Stimulated activated CD8-positive, alpha-beta memory T cell treated with anti-CD3 and anti-CD28 coated beads, Interleukin-4, amount 100 ng/mL, for 48 hours (primary cell): ENCODE measurements around the gene CISH.
A peak's percentile ranks its signal among the peaks of the same experiment; 100 is the strongest.

Source experiments
- DNase-seq: peaks from one replicate; pipeline ENCODE4 v3.0.0-alpha.2; 2020

CISH gene

GRCh38 chr3:50611464-50612233 lies at the start of gene CISH:
Gene CISH, minus strand, starts transcription at chr3:50611774. Its CDS starts 124 bp downstream, at chr3:50611650.
- DNase-seq: peak; percentile 98

- DNase-seq: peak; percentile 6
These were observed 48.8 kb upstream of the CISH start for GRCh38 chr3:50660386-50660785.

GRCh38 chr3:50658831-50659230 lies 47.3 kb upstream of the CISH start:
- DNase-seq: peak; percentile 16

- DNase-seq: peak; percentile 20
These were observed 46.8 kb upstream of the CISH start for GRCh38 chr3:50658416-50658815.

- peak; percentile 15 for DNase-seq
These were observed 46.2 kb upstream of the CISH start for GRCh38 chr3:50657816-50658215.

- DNase-seq: peak; percentile 19
These were observed 45.8 kb upstream of the CISH start for GRCh38 chr3:50657407-50657806.

GRCh38 chr3:50656417-50657195 lies 45.0 kb upstream of the CISH start:
- DNase-seq: no peak

- DNase-seq: peak; percentile 59
These were observed 43.6 kb upstream of the CISH start for GRCh38 chr3:50655009-50655830.

GRCh38 chr3:50653937-50654595 lies 42.5 kb upstream of the CISH start:
- DNase-seq: no peak

- peak; percentile 72 for DNase-seq
These were observed 41.1 kb upstream of the CISH start for GRCh38 chr3:50652709-50653108.

- DNase-seq: no peak
These were observed 40.5 kb upstream of the CISH start for GRCh38 chr3:50651920-50652529.

- no peak for DNase-seq
These were observed 39.9 kb upstream of the CISH start for GRCh38 chr3:50651445-50651844.

- no peak for DNase-seq
These were observed 38.4 kb upstream of the CISH start for GRCh38 chr3:50650018-50650417.

GRCh38 chr3:50649451-50649931 lies 37.9 kb upstream of the CISH start:
- no peak for DNase-seq

- DNase-seq: no peak
These were observed 37.4 kb upstream of the CISH start for GRCh38 chr3:50648944-50649343.

- DNase-seq: no peak
These were observed 36.7 kb upstream of the CISH start for GRCh38 chr3:50648313-50648712.

GRCh38 chr3:50645378-50645777 lies 33.8 kb upstream of the CISH start:
- no peak for DNase-seq

- DNase-seq: no peak
These were observed 33.0 kb upstream of the CISH start for GRCh38 chr3:50644561-50644960.

GRCh38 chr3:50642382-50642781 lies 30.8 kb upstream of the CISH start:
- DNase-seq: no peak

GRCh38 chr3:50639055-50639494 lies 27.5 kb upstream of the CISH start:
- DNase-seq: no peak

GRCh38 chr3:50637945-50638344 lies 26.4 kb upstream of the CISH start:
- no peak for DNase-seq

- DNase-seq: no peak
These were observed 25.4 kb upstream of the CISH start for GRCh38 chr3:50637011-50637410.
